HG03060 (cell line): ENCODE data around the gene ADGRF3.
"Not testable (repeated sequence)": the region's sequence is repeated elsewhere in the genome, so short reads cannot be mapped to it uniquely, and the experiment has no call there.

ENCODE experiments used
- ATAC-seq: cut with Tn5 transposase; IDR thresholded peaks from one replicate; pipeline ENCODE4 v1.9.1; 2021; ENCODE audit warnings: low read depth, moderate number of reproducible peaks; ENCODE audit not compliant: unreplicated experiment

The ADGRF3 gene, protein sequence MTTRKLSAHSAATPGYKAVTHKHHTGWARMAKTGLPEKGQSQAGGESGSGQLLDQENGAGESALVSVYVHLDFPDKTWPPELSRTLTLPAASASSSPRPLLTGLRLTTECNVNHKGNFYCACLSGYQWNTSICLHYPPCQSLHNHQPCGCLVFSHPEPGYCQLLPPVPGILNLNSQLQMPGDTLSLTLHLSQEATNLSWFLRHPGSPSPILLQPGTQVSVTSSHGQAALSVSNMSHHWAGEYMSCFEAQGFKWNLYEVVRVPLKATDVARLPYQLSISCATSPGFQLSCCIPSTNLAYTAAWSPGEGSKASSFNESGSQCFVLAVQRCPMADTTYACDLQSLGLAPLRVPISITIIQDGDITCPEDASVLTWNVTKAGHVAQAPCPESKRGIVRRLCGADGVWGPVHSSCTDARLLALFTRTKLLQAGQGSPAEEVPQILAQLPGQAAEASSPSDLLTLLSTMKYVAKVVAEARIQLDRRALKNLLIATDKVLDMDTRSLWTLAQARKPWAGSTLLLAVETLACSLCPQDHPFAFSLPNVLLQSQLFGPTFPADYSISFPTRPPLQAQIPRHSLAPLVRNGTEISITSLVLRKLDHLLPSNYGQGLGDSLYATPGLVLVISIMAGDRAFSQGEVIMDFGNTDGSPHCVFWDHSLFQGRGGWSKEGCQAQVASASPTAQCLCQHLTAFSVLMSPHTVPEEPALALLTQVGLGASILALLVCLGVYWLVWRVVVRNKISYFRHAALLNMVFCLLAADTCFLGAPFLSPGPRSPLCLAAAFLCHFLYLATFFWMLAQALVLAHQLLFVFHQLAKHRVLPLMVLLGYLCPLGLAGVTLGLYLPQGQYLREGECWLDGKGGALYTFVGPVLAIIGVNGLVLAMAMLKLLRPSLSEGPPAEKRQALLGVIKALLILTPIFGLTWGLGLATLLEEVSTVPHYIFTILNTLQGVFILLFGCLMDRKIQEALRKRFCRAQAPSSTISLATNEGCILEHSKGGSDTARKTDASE

DNA sequence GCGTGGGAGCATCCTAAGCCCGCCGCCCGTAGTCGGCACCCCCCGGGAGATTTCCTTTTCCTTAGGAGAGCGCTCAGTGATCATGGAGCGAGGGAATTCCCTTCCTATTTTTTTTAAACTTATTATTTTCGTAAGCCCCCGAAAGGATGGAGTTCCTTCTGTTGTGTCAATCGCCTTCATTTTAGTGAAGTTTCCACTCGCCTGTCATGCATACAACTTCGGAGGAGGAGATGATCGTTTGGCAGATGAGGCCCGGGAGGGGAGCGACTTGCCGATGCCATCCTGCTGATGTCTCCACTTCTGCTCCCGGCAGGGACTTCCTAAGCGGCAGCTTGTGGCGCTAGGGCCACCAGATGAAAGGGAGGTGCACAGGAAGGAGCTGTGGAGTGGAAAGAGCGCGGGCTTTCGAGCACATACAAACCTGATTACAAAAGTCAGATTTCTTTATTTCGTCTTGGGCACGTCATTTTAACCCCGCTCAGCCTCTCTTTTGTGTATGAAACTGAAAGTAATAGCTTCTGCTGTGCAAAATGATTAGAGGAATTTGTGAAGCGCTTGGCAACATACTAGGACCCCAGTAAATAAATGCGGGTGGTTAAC is at the start of gene ADGRF3:
Gene ADGRF3, minus strand, starts transcription at position 336 of the 600 bp plus-strand sequence. CDS start 555 bp downstream, outside the sequence.
- no peak for ATAC-seq

GRCh38 chr2:26395394-26395793 is 48.8 kb upstream of the ADGRF3 start:
- no peak for ATAC-seq

DNA sequence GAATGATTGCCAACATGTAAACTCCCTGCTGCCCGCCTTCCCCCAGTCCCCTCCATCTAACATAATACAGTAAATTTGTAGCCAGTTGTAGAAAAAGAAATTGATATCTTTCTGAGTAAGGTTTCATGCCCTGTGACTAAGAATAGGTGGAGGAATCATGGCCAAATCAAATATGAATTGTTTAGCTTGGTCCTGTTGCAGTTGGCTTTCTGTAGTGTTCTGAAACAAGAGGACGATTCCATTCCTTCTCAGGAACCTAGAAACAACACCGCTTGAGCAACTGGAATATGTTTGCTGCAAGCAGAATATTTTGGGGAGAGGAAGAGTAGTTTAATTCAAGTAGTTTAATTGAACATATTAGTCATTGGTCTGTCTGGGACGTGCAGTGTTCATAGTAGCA is 48.1 kb upstream of the ADGRF3 start:
- ATAC-seq, result no peak

- no peak for ATAC-seq
These were observed 40.6 kb upstream of the ADGRF3 start for GRCh38 chr2:26387189-26387588.

DNA sequence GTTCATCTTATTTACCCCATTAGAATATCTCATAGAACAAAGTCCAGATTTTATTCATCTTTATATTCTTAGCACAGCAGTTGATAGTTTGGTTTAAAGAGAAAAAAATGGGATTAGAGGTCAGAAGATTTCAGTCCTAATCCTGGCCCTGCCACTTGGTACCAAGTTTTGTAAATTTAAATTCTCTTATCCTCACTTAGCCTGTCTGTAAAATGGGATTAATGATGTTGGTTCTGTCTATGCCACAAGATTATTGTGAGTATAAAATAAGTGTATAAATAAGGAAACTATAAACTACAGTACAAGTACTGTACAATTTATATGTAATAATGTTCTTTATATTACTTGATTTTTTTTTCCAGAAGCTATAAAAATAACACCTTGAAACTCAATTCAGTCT is 38.0 kb upstream of the ADGRF3 start:
- no peak for ATAC-seq

DNA sequence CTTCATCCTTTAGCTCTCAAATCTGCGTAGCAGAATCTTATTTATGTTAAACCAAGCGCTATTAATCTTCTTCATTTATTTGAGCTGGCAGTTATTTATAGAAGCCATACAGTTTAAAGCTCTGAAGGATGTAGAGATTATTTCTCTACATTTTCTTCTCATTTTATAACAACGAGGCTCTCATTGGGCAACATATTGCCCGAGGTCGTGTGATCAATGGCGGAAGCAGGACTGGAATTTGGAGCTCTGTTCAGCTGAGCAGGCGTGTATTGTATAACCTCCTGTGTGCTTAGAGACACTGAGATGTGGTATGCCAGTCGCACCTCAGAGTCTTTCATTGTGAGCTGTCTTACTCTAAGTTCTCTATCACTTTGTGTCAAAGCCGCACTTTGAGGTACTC is 37.6 kb upstream of the ADGRF3 start:
- no peak for ATAC-seq

- ATAC-seq, result no peak
These were observed 36.0 kb upstream of the ADGRF3 start for GRCh38 chr2:26382564-26382963.

- no peak for ATAC-seq
These were observed 33.7 kb upstream of the ADGRF3 start for GRCh38 chr2:26380281-26380680.

DNA sequence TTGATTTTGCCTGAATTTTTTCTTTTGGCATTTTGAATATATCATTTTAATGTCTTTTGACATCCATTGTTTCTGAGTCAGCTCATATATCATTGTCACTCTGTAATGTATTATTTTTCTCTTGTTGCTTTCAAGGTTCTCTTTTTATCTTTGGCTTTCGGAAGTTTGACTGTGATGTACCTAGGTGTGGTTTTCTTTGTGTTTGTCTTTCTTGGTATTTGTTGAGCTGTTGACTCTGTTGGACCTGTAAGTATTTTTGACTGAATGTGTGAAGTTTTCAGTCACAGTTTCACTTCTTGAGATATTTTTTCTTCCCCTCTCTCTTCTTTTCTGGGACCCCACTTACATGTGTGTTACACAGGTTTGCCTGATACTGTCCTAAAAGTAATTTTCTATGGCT is 30.2 kb upstream of the ADGRF3 start:
- no peak for ATAC-seq

DNA sequence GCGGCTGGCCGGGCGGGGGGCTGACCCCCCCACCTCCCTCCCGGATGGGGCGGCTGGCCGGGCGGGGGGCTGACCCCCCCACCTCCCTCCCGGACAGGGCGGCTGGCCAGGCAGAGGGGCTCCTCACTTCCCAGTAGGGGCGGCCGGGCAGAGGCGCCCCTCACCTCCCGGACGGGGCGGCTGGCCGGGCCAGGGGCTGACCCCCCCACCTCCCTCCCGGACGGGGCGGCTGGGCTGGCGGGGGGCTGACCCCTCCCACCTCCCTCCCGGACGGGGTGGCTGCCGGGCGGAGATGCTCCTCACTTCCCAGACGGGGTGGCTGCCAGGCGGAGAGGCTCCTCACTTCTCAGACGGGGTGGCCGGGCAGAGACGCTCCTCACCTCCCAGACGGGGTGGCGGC is 24.3 kb upstream of the ADGRF3 start:
- not testable (repeated sequence) for ATAC-seq

GRCh38 chr2:26369664-26370063 is 23.1 kb upstream of the ADGRF3 start:
- ATAC-seq, result not testable (repeated sequence)

DNA sequence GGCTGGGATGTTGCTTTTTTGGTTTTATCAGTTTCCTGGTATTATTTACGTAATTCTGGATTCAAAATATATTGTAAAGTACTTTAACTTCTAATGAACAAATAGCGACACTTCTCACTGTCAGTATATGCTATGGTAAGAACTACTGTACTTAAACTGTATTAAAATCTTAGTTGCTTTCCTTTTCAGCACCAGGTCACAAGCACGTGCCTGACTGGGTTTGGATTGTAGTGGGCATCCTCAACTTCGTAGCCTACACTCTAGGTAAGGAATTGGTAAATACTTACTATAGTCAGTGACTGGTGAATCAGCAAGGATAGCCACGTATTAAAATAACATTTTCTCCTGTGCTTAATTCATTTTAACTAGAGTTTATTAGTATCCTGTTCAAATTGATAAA is 20.4 kb upstream of the ADGRF3 start:
- no peak for ATAC-seq

- ATAC-seq, result no peak
These were observed 18.1 kb upstream of the ADGRF3 start for GRCh38 chr2:26364669-26365068.

- no peak for ATAC-seq
These were observed 17.4 kb upstream of the ADGRF3 start for GRCh38 chr2:26363958-26364357.

- ATAC-seq, result no peak
These were observed 16.7 kb upstream of the ADGRF3 start for GRCh38 chr2:26363323-26363722.

- no peak for ATAC-seq
These were observed 13.4 kb upstream of the ADGRF3 start for GRCh38 chr2:26359886-26360473.

DNA sequence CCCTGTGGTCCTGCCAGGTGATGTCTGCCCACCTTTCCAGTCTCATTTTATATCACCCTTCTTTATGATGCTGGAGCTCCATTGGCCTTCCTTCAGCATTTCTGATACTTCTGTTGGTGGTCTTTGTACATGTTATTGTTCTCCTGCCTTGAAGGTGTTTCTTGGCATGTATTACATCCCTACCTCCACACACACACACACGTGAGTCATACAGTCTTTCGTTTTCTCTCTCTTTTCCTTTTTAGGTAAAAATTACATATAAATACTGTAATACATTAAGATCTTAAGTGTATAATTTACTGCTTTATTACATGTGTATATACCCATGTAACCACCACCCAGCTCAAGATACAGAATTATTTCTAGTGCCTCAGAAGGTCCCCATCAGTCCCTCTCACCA is 10.2 kb upstream of the ADGRF3 start:
- no peak for ATAC-seq

DNA sequence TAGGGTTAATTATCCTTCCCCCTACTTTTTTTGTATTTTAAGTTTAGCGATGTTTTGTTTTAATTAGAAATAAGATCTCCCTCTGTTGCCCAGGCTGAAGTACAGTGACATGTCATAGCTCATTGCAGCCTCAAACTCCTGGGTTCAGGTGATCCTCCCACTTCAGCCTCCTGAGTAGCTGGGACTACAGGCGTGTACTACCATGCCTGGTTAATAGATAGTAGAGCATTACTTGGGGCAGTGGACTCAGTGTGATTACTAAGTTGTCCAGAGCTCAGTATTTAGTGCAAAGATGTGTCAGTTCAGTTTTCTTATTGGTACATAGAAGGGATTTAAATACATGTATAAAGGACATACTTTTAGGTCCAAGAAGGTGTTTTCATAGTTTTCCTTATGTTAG is 9.5 kb upstream of the ADGRF3 start:
- no peak for ATAC-seq

GRCh38 chr2:26355038-26355995 is 8.7 kb upstream of the ADGRF3 start:
- no peak for ATAC-seq
